ENCODE data around the gene KRTAP4-16.
A peak's percentile ranks its signal among the peaks of the same experiment; 100 is the strongest.
"Not testable (repeated sequence)": the region's sequence is repeated elsewhere in the genome, so short reads cannot be mapped to it uniquely, and the experiment has no call there.

KRTAP4-16 gene

DNA sequence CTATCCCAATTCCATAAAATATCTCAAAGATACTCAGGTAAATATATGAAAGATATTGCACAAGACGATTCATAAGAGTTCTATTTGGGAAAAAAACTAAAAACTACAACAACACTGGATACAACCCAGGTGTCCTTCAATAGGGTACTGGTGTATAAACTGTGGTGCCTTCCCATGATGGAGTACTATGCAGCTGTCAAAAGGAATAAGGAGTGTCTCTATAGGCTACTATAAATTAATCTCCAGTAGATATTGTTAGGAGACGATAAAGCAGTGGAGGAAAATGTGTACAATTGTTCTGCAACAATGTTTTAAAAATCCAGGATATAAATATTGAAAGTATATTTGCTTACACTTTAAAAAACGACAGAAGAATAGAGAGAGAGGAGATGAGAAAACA is 24.4 kb upstream of the KRTAP4-16 start:
- no peak for TF ChIP-seq CTCF (conservative IDR thresholded peaks at IDR 0.05; ENCODE audit: low read depth, low read length)
- DNase-seq (ENCODE audit: low read depth): no peak
- no peak overlapping the region for H3K4me3 ChIP-seq (ENCODE audit: low read depth, low read length)

- TF ChIP-seq CTCF (conservative IDR thresholded peaks at IDR 0.05; ENCODE audit: low read depth, low read length): no peak
- H3K4me3 ChIP-seq (ENCODE audit: low read depth, low read length): no peak overlapping the region
- DNase-seq (ENCODE audit: low read depth): no peak
Measured at GRCh38 chr17:41125064-41125463, 23.1 kb upstream of the KRTAP4-16 start.

DNA sequence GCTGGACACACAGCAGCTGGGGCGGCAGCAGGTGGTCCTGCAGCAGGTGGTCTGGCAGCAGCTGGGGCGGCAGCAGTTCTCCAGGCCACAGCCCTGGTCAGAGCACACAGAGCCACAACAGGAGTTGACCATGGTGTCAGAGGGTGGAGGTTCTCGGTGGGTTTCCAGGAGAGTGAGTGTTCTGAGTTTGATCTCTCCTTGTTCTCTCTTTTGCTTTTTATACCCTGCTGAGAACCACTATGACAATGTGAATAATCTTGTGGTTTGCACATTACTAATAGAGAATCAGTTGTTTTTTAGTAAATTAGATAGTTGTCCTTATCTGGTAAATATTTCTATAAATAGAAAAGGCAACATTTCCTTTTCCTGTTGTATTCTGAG is 22.0 kb upstream of the KRTAP4-16 start, which contains the start of gene KRTAP4-12:
KRTAP4-12 (minus strand) TSS at position 192 of the 381 bp plus-strand sequence; CDS start at position 132, 60 bp downstream.
- not testable (repeated sequence) for H3K4me3 ChIP-seq (ENCODE audit: low read depth, low read length)
- peak; percentile 13 for DNase-seq (ENCODE audit: low read depth)

DNA sequence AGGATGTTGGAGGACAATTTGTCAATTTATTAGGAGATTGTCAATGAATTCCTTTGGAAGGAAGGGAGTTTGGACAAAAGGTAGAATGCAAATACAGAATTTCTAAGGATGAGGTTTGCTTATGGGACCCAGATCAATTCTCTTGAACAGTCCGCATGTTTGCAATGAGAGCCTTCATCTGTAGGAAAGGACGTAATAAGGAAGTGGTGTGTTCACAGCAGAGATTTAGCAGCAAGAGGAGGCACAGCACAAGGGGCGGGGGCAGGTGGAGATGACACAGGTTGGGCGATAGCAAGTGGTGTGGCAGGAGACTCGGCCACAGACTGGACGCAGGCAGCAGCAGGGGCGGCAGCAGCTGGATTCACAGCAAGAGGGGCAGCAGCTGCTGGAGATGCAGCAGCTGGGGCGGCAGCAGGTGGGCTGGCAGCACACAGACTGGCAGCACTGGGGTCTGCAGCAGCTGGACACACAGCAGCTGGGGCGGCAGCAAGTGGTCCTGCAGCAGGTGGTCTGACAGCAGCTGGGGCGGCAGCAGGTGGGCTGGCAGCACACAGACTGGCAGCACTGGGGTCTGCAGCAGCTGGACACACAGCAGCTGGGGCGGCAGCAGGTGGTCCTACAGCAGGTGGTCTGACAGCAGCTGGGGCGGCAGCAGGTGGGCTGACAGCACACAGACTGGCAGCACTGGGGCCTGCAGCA is 21.4 kb upstream of the KRTAP4-16 start:
- DNase-seq (ENCODE audit: low read depth): not testable (repeated sequence)

GRCh38 chr17:41121742-41122141 is 19.7 kb upstream of the KRTAP4-16 start:
- no peak for DNase-seq (ENCODE audit: low read depth)
- no peak for TF ChIP-seq CTCF (conservative IDR thresholded peaks at IDR 0.05; ENCODE audit: low read depth, low read length)
- no peak overlapping the region for H3K4me3 ChIP-seq (ENCODE audit: low read depth, low read length)

More for the DNA sequence above, 21.4 kb upstream of the KRTAP4-16 start:
- not testable (repeated sequence) for H3K4me3 ChIP-seq (ENCODE audit: low read depth, low read length)

DNA sequence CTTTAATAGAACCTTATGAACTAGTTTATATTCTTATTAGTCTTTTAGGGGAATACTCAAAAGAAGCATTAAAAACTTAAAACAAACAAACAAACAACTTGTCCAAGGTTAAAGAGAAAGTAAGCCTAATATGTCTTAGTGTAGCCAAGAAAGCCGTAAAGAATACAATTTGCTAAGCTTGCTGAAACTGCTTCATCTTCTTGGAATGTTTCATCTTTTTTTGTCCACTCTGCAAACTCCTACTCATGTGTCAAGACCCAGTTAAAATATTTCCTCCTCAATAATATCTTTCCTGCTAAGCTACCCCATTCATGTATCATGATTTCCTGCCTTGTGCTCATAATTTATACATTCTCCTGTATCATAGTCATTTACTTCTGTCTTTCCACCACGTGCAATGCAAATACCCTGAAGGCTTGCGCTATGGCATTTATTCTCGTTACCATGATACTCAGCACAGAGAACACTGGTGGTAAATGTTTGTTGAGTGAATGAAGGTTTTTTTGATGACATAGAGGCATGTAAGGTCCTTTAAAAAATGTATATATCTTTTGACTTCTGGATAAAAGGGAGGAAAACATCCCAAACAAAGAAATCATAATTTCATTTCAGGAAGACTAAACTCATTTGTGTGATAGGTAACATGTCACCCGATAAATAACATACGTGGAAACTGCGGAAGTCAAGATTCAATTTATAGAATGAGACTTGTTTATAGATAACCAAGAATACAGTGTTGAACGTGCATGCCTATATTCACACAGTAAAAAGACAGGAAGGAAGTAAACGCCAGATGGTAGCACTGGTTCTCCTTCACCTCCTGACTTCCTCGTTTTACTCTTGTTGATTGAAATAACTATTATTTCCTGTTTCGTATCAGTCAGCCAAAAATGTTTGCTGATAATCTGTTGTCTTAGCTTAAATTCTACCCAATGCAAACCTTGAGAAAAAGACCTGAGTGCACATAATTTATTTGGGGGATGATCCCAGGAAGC is 18.0 kb upstream of the KRTAP4-16 start:
- not testable (repeated sequence) for H3K4me3 ChIP-seq (ENCODE audit: low read depth, low read length); DNase-seq (ENCODE audit: low read depth)

DNA sequence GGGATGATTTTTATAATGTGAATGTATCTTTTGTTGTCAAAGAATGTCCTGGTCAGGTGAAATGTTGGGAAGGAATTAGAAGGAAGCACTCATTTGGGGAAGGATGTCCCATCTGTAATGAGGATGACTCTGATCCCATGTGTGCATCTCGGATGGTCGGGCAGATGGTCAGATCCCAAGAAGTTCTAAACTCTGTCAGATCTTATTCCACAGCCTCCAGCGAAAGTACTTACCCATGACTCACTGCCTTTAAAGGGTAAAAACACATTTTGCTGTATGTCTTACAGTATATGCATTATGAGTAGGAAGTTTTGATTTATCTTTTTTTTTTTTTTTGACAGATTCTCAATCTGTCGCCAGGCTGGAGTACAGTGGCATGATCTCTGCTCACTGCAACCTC is 16.7 kb upstream of the KRTAP4-16 start:
- no peak for TF ChIP-seq CTCF (conservative IDR thresholded peaks at IDR 0.05; ENCODE audit: low read depth, low read length)
- DNase-seq (ENCODE audit: low read depth): no peak
- no peak overlapping the region for H3K4me3 ChIP-seq (ENCODE audit: low read depth, low read length)

- not testable (repeated sequence) for DNase-seq (ENCODE audit: low read depth); H3K4me3 ChIP-seq (ENCODE audit: low read depth, low read length)
Measured at GRCh38 chr17:41117846-41118386, 15.9 kb upstream of the KRTAP4-16 start, which contains the start of gene KRTAP4-11. Gene KRTAP4-11 (minus strand): TSS chr17:41118373. CDS start chr17:41118315, 58 bp downstream.
